Measurements from ENCODE around the gene SASH1.

SASH1 gene

DNA sequence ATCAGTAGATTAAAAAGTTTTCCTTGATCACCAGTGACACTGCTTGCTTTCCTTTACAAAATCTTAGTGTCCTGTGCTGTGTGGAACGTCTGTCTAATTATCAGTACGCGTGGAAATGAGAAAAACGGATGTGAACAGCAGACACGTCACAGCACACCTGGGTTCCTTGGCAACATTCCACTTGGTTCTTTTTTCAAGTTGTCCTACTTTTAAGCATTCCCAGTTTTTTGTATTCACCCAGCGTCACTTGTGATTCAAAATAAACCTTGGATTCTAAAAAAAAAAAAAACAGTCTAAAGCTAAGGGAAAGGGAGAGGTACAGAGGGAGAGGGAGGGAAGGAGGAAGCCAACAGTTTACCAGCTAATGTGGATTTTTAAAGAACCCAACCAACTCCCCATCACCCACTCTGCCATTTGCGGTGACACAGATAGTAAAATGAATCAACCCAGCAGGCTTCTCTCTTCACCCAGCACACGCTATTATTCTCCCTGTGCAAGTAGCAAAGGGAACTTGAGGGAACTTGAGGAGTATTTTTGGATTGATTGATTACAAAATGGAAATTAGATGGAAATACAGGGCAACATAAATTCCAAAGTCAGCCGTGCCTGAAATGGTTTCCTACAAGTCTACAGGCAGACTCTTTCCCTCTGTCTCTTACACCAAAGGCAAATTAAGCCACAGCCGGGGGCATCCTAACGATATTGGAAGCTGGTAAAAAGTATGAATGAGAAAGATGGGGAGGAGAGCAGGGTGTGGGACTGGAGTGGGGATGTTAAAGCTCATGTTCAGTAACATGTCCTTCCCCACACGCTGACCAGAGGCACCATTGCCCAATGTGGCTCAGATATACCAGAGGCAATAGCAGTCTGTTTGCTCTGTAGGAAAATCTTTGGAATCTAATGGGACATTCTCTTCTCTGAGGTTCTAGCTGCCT is 129.8 kb downstream of the SASH1 start:
- TF ChIP-seq, protein P1, sequence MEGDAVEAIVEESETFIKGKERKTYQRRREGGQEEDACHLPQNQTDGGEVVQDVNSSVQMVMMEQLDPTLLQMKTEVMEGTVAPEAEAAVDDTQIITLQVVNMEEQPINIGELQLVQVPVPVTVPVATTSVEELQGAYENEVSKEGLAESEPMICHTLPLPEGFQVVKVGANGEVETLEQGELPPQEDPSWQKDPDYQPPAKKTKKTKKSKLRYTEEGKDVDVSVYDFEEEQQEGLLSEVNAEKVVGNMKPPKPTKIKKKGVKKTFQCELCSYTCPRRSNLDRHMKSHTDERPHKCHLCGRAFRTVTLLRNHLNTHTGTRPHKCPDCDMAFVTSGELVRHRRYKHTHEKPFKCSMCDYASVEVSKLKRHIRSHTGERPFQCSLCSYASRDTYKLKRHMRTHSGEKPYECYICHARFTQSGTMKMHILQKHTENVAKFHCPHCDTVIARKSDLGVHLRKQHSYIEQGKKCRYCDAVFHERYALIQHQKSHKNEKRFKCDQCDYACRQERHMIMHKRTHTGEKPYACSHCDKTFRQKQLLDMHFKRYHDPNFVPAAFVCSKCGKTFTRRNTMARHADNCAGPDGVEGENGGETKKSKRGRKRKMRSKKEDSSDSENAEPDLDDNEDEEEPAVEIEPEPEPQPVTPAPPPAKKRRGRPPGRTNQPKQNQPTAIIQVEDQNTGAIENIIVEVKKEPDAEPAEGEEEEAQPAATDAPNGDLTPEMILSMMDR (conservative IDR thresholded peaks at IDR 0.05; ENCODE audit: low read depth): no peak
- POLR2A ChIA-PET (ENCODE audit: low non-redundant PET): interaction anchor here (0.6 kb wide), 1 partner anchor 591 kb away, joined by 4 read pairs; no protein-coding TSS in a partner anchor
- no peak for DNase-seq (ENCODE audit: low spot score)
- no peak overlapping the region for H3K27ac ChIP-seq
- CTCF ChIA-PET: interaction anchor here (0.5 kb wide), 1 partner anchor 87 kb away, joined by 5 read pairs; no protein-coding TSS in a partner anchor

- ChIA-PET POLR2A (ENCODE audit: low non-redundant PET) (no interaction called here), CTCF (no interaction called here)
- no peak for DNase-seq (ENCODE audit: low spot score)
- TF ChIP-seq, protein P1 (conservative IDR thresholded peaks at IDR 0.05; ENCODE audit: low read depth): no peak
- H3K27ac ChIP-seq: no peak overlapping the region
Measured at GRCh38 chr6:148479497-148479896, 136.9 kb downstream of the SASH1 start.

DNA sequence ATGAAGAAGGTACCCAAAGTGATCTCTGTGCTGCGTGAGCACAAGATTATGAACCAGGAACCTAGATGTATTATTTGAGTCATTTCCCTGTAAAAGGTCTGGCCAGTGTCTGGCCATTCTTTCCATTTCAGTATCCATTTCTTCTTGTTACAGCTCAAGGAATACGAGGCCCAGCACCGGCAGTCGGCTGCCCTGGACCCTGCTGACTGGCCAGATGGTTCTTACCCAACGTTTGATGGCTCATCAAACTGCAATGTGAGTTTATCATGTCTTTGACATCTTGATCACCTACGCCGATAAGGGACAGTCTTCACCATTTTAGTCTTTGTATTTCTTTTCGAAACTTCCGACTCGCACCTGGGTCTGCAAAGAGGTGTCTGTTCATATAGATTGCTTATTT is 144.8 kb downstream of the SASH1 start:
- ChIA-PET POLR2A (ENCODE audit: low non-redundant PET) (no interaction called here), CTCF (no interaction called here)
- TF ChIP-seq, protein P1 (conservative IDR thresholded peaks at IDR 0.05; ENCODE audit: low read depth): no peak
- no peak overlapping the region for H3K27ac ChIP-seq
- DNase-seq (ENCODE audit: low spot score): no peak

- TF ChIP-seq, protein P1 (conservative IDR thresholded peaks at IDR 0.05; ENCODE audit: low read depth): no peak
- CTCF ChIA-PET: interaction anchor here (1.1 kb wide), 1 partner anchor 15 kb away, joined by 3 read pairs; no protein-coding TSS in a partner anchor
- POLR2A ChIA-PET (ENCODE audit: low non-redundant PET): no interaction called here
- no peak for DNase-seq (ENCODE audit: low spot score)
- no peak overlapping the region for H3K27ac ChIP-seq
Measured at GRCh38 chr6:148491638-148492251, 149.1 kb downstream of the SASH1 start.

GRCh38 chr6:148492654-148493290 is 150.1 kb downstream of the SASH1 start:
- no peak for DNase-seq (ENCODE audit: low spot score)
- CTCF ChIA-PET: interaction anchor here (1.1 kb wide), 1 partner anchor 16 kb away, joined by 3 read pairs; no protein-coding TSS in a partner anchor
- no peak overlapping the region for H3K27ac ChIP-seq
- POLR2A ChIA-PET (ENCODE audit: low non-redundant PET): no interaction called here
- TF ChIP-seq, protein P1 (conservative IDR thresholded peaks at IDR 0.05; ENCODE audit: low read depth): no peak

GRCh38 chr6:148493424-148493823 is 150.8 kb downstream of the SASH1 start:
- TF ChIP-seq, protein P1 (conservative IDR thresholded peaks at IDR 0.05; ENCODE audit: low read depth): no peak
- ChIA-PET POLR2A (ENCODE audit: low non-redundant PET) (no interaction called here), CTCF (no interaction called here)
- no peak for DNase-seq (ENCODE audit: low spot score)
- H3K27ac ChIP-seq: no peak overlapping the region

Measured in RWPE1 (cell line).